ENCODE data around the gene ITPK1.

Gene ITPK1

DNA sequence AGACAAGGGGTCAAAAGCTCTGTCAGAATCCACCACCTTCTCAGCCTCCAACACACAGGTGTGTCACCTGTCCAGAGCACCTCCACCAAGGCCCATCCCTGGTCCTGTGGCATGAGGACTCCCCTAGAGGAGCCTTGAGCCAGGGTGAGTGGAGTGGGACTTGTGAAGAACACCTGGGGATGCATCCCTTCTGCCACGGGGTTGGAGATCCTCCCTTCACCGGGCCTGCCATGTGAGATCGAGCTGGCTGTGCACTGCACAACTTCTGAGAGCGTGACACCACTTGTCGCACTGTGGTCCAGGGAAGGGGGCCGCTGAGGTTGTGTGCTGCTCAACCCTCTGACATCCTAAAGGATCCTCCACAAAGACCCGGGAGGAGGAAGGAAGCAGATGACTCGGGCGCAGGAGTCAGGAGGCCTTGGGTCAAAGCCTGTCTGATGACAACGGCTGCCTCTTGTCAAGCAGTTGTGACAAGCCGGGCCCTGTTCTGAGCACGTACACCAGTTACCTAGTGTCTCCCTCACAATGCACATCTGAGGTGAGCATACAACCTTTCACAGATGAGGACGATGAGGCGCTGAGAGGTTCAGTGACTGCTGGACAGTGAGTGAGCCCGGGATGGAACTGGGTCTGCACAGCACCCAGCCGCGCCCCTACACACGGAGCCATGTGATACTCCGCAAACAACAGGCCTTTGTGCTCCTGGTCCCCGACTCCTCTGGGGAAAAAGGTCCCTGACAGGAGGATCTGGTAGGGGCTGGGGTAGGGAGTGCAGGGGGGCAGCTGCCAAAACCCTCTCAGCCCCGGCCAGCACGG, 157.1 kb downstream of the ITPK1 start:
- no peak; the same call in 2 of the 3 replicates for ATAC-seq
- TF ChIP-seq RARB (CRISPR knock-in tag; IDR thresholded peaks at IDR 0.05): no peak
- no peak for TF ChIP-seq TCF4 (CRISPR knock-in tag; IDR thresholded peaks at IDR 0.05; ENCODE audit: borderline replicate concordance)
- no peak for TF ChIP-seq OSR1 (CRISPR knock-in tag; IDR thresholded peaks at IDR 0.05)
- no peak for TF ChIP-seq ZNF8 (CRISPR knock-in tag; IDR thresholded peaks at IDR 0.05)
- TF ChIP-seq, protein P1, sequence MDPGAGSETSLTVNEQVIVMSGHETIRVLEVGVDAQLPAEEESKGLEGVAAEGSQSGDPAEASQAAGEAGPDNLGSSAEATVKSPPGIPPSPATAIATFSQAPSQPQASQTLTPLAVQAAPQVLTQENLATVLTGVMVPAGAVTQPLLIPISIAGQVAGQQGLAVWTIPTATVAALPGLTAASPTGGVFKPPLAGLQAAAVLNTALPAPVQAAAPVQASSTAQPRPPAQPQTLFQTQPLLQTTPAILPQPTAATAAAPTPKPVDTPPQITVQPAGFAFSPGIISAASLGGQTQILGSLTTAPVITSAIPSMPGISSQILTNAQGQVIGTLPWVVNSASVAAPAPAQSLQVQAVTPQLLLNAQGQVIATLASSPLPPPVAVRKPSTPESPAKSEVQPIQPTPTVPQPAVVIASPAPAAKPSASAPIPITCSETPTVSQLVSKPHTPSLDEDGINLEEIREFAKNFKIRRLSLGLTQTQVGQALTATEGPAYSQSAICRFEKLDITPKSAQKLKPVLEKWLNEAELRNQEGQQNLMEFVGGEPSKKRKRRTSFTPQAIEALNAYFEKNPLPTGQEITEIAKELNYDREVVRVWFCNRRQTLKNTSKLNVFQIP (CRISPR knock-in tag; IDR thresholded peaks at IDR 0.05; ENCODE audit: borderline replicate concordance, low read depth): no peak
- TF ChIP-seq ZFP30 (CRISPR knock-in tag; IDR thresholded peaks at IDR 0.05): no peak
- TF ChIP-seq PPARA (CRISPR knock-in tag; IDR thresholded peaks at IDR 0.05; ENCODE audit: borderline replicate concordance): no peak
- TF ChIP-seq ZNF70 (CRISPR knock-in tag; IDR thresholded peaks at IDR 0.05): no peak
- TF ChIP-seq SNAI2 (CRISPR knock-in tag; IDR thresholded peaks at IDR 0.05): no peak
- TF ChIP-seq, protein P2, sequence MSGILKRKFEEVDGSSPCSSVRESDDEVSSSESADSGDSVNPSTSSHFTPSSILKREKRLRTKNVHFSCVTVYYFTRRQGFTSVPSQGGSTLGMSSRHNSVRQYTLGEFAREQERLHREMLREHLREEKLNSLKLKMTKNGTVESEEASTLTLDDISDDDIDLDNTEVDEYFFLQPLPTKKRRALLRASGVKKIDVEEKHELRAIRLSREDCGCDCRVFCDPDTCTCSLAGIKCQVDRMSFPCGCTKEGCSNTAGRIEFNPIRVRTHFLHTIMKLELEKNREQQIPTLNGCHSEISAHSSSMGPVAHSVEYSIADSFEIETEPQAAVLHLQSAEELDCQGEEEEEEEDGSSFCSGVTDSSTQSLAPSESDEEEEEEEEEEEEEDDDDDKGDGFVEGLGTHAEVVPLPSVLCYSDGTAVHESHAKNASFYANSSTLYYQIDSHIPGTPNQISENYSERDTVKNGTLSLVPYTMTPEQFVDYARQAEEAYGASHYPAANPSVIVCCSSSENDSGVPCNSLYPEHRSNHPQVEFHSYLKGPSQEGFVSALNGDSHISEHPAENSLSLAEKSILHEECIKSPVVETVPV (CRISPR knock-in tag; IDR thresholded peaks at IDR 0.05): no peak
- TF ChIP-seq, protein P3, sequence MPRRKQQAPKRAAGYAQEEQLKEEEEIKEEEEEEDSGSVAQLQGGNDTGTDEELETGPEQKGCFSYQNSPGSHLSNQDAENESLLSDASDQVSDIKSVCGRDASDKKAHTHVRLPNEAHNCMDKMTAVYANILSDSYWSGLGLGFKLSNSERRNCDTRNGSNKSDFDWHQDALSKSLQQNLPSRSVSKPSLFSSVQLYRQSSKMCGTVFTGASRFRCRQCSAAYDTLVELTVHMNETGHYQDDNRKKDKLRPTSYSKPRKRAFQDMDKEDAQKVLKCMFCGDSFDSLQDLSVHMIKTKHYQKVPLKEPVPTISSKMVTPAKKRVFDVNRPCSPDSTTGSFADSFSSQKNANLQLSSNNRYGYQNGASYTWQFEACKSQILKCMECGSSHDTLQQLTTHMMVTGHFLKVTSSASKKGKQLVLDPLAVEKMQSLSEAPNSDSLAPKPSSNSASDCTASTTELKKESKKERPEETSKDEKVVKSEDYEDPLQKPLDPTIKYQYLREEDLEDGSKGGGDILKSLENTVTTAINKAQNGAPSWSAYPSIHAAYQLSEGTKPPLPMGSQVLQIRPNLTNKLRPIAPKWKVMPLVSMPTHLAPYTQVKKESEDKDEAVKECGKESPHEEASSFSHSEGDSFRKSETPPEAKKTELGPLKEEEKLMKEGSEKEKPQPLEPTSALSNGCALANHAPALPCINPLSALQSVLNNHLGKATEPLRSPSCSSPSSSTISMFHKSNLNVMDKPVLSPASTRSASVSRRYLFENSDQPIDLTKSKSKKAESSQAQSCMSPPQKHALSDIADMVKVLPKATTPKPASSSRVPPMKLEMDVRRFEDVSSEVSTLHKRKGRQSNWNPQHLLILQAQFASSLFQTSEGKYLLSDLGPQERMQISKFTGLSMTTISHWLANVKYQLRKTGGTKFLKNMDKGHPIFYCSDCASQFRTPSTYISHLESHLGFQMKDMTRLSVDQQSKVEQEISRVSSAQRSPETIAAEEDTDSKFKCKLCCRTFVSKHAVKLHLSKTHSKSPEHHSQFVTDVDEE (CRISPR knock-in tag; IDR thresholded peaks at IDR 0.05): no peak
- TF ChIP-seq, protein P4, sequence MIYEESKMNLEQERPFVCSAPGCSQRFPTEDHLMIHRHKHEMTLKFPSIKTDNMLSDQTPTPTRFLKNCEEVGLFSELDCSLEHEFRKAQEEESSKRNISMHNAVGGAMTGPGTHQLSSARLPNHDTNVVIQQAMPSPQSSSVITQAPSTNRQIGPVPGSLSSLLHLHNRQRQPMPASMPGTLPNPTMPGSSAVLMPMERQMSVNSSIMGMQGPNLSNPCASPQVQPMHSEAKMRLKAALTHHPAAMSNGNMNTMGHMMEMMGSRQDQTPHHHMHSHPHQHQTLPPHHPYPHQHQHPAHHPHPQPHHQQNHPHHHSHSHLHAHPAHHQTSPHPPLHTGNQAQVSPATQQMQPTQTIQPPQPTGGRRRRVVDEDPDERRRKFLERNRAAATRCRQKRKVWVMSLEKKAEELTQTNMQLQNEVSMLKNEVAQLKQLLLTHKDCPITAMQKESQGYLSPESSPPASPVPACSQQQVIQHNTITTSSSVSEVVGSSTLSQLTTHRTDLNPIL (CRISPR knock-in tag; IDR thresholded peaks at IDR 0.05; ENCODE audit: low read depth): no peak
- TF ChIP-seq PATZ1 (CRISPR knock-in tag; IDR thresholded peaks at IDR 0.05; ENCODE audit: borderline replicate concordance): no peak
- TF ChIP-seq ZNF565 (CRISPR knock-in tag; conservative IDR thresholded peaks at IDR 0.05; ENCODE audit: low read depth): no peak
- TF ChIP-seq ZC3H10 (CRISPR knock-in tag; IDR thresholded peaks at IDR 0.05): no peak
- TF ChIP-seq ISL1 (CRISPR knock-in tag; IDR thresholded peaks at IDR 0.05): no peak
- no peak for TF ChIP-seq ZFP3 (CRISPR knock-in tag; IDR thresholded peaks at IDR 0.05)

DNA sequence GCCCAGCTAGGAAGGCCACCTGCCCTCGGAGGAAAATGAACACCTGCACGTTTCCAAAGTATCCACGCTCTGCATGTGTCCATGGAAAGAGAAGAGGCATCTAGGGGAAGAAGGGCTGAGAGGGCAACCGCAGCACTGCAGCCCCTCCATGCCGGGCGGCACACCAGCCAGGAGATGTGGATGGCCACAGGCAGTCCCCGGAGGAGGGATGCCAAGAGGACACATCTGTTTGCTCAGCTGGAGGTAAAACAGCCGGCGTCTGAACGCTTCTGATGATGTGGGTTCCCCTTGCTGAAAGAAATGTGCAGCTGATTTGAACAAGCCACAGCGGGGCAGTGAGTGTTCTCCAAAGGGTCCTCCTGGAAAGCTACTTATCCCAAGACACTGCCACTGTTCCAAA, 158.8 kb downstream of the ITPK1 start:
- ATAC-seq: no peak
- TF ChIP-seq ZNF565 (CRISPR knock-in tag; conservative IDR thresholded peaks at IDR 0.05; ENCODE audit: low read depth) (no peak), ZNF8 (CRISPR knock-in tag; IDR thresholded peaks at IDR 0.05) (no peak), ZC3H10 (CRISPR knock-in tag; IDR thresholded peaks at IDR 0.05) (no peak), CSDC2 (CRISPR knock-in tag; IDR thresholded peaks at IDR 0.05) (no peak), RARB (CRISPR knock-in tag; IDR thresholded peaks at IDR 0.05) (no peak), ARNTL (CRISPR knock-in tag; IDR thresholded peaks at IDR 0.05; ENCODE audit: borderline replicate concordance, low read depth) (no peak), PPARA (CRISPR knock-in tag; IDR thresholded peaks at IDR 0.05; ENCODE audit: borderline replicate concordance) (no peak)
- TF ChIP-seq, protein P2 (CRISPR knock-in tag; IDR thresholded peaks at IDR 0.05): no peak
- TF ChIP-seq, protein P4 (CRISPR knock-in tag; IDR thresholded peaks at IDR 0.05; ENCODE audit: low read depth): no peak
- TF ChIP-seq, protein P1 (CRISPR knock-in tag; IDR thresholded peaks at IDR 0.05; ENCODE audit: borderline replicate concordance, low read depth): no peak
- TF ChIP-seq, protein P3 (CRISPR knock-in tag; IDR thresholded peaks at IDR 0.05): no peak
